Gastroesophageal sphincter (tissue), 4 donors: ENCODE results near the gene PPP1R27. TPM values are rescaled to one million over a fixed set of nuclear protein-coding genes. Genes with fewer than 3 reads are reported as not detected.

Source experiments
- ATAC-seq: fragments of 150-250 bp; one replicate; pipeline ENCODE4 v1.9.1; 2016; ENCODE audit warnings: mild to moderate bottlenecking, moderate library complexity
- H3K27ac ChIP-seq, 4 donors: fragments of 200-600 bp; sonication (generic) in 3 of 4; 1 replicate in 3 of 4; 2 replicates in 1 of 4; pipeline ENCODE4 v1.5.1; 2016 to 2019
- H3K27me3 ChIP-seq: fragments of 200-600 bp; sonication (generic); one replicate; pipeline ENCODE4 v1.5.1; 2019
- H3K36me3 ChIP-seq, 2 donors: fragments of 200-600 bp; sonication (generic); one replicate each; pipeline ENCODE4 v1.5.1; 2019; ENCODE audit warnings: control low read depth in 1 of 2
- H3K4me1 ChIP-seq, 3 donors: fragments of 200-600 bp; sonication (generic); 1 replicate in 2 of 3; 2 replicates in 1 of 3; pipeline ENCODE4 v1.5.1; 2016 to 2019; ENCODE audit warnings: control low read depth in 2 of 3
- H3K4me3 ChIP-seq, 2 donors: fragments of 200-600 bp; sonication (generic); one replicate each; pipeline ENCODE4 v1.5.1; 2019; ENCODE audit warnings: mild to moderate bottlenecking in 1 of 2, moderate library complexity in 1 of 2
- H3K9me3 ChIP-seq, 3 donors: fragments of 200-600 bp; sonication (generic); one replicate each; pipeline ENCODE4 v1.5.1; 2017 to 2019; ENCODE audit warnings: control low read depth in 2 of 3
- CTCF ChIP-seq, 4 experiments: fragments of 200-600 bp in 2 of 4; fragments of 450-650 bp in 2 of 4; sonication (generic) in 1 of 4; IDR thresholded peaks; one replicate each; pipeline ENCODE4 v1.5.1; 2017 to 2019; ENCODE audit warnings: antibody characterized with exemption in 4 of 4, mild to moderate bottlenecking in 2 of 4, moderate library complexity in 2 of 4
- EP300 ChIP-seq: sonication (generic); formaldehyde crosslinking; IDR thresholded peaks from one replicate; pipeline ENCODE4 v1.6.1; 2017; ENCODE audit warnings: antibody characterized with exemption, mild to moderate bottlenecking
- POLR2A ChIP-seq, 2 donors: fragments of 450-650 bp; IDR thresholded peaks; one replicate each; pipeline ENCODE4 v1.6.1; 2017; ENCODE audit warnings: antibody characterized with exemption in 2 of 2, mild to moderate bottlenecking in 2 of 2, moderate library complexity in 1 of 2
- POLR2AphosphoS5 ChIP-seq: sonication (generic); formaldehyde crosslinking; IDR thresholded peaks from one replicate; pipeline ENCODE4 v1.6.1; 2017; ENCODE audit warnings: antibody characterized with exemption
- WGBS, 2 donors: methylation state at CpG; one replicate each; pipeline ENCODE4 v1.1.5; 2018; ENCODE audit warnings: low coverage in 1 of 2; 5-methylcytosine and 5-hydroxymethylcytosine counted together
- total RNA-seq, 4 donors: library from RNA; depleted of rRNA; stranded (reverse); fragments of >200 nt; gene quantifications; one replicate each; pipeline ENCODE4 v1.1.0, GENCODE V29; 2016

The PPP1R27 gene
- total RNA-seq, 4 donors from 2014 or later = not detected

- TF ChIP-seq POLR2AphosphoS5 (no peak), EP300 (no peak), CTCF (IDR thresholded peaks at IDR 0.05) (no peak), POLR2A (IDR thresholded peaks at IDR 0.05) (no peak)
- no peaks in the 10 kb centered on the region for H3K9me3 ChIP-seq
- H3K36me3 ChIP-seq = no peaks in the 10 kb centered on the region
- H3K4me1 ChIP-seq = no peaks in the 10 kb centered on the region
- ATAC-seq = no peak
- H3K27me3 ChIP-seq = peaks cover 95% of the 10 kb centered on the region
- H3K27ac ChIP-seq = no peak overlapping the region
- no peak overlapping the region for H3K4me3 ChIP-seq
- no CpG with 5 or more reads among the region's 24 CpGs for WGBS, 2 donors
Measured at GRCh38 chr17:81811705-81812570, 22.9 kb downstream of the PPP1R27 start.

- 40% methylated on average over 1 of the region's 42 CpGs; no CpG with 5 or more reads in 1 of the 2 donors for WGBS, 2 donors
- TF ChIP-seq EP300 = no peak
- TF ChIP-seq CTCF (IDR thresholded peaks at IDR 0.05) = no peak
- TF ChIP-seq POLR2A (IDR thresholded peaks at IDR 0.05) = no peak
- TF ChIP-seq POLR2AphosphoS5 = no peak
- Histone ChIP-seq H3K4me3 (no peak overlapping the region), H3K36me3 (no peaks in the 10 kb centered on the region), H3K9me3 (no peaks in the 10 kb centered on the region), H3K27ac (no peak overlapping the region), H3K27me3 (peaks cover 95% of the 10 kb centered on the region), H3K4me1 (no peaks in the 10 kb centered on the region)
- no peak for ATAC-seq
Measured at GRCh38 chr17:81810892-81811704, 23.8 kb downstream of the PPP1R27 start.

- no peak overlapping the region for H3K27ac ChIP-seq
Measured at GRCh38 chr17:81810476-81810875, 24.4 kb downstream of the PPP1R27 start.

GRCh38 chr17:81809556-81809998 is 25.3 kb downstream of the PPP1R27 start:
- ATAC-seq = no peak
- peaks cover 95% of the 10 kb centered on the region for H3K27me3 ChIP-seq
- no peaks in the 10 kb centered on the region for H3K9me3 ChIP-seq
- no peak overlapping the region for H3K27ac ChIP-seq
- H3K4me1 ChIP-seq = peaks cover 0 to 7% (median 4%) of the 10 kb centered on the region in 3 donors
- no peak overlapping the region for H3K4me3 ChIP-seq
- no peak for TF ChIP-seq CTCF (IDR thresholded peaks at IDR 0.05)
- no peak for TF ChIP-seq POLR2A (IDR thresholded peaks at IDR 0.05)
- no peak for TF ChIP-seq EP300
- no peak for TF ChIP-seq POLR2AphosphoS5
- H3K36me3 ChIP-seq = no peaks in the 10 kb centered on the region
- WGBS, 2 donors = 83% methylated on average over 2 to 3 of the region's 7 CpGs

More at GRCh38 chr17:81810476-81810875, 24.4 kb downstream of the PPP1R27 start:
- Histone ChIP-seq H3K4me3 (no peak overlapping the region), H3K9me3 (no peaks in the 10 kb centered on the region), H3K27me3 (peaks cover 95% of the 10 kb centered on the region), H3K4me1 (no peaks in the 10 kb centered on the region), H3K36me3 (no peaks in the 10 kb centered on the region)
- ATAC-seq = no peak
- WGBS, 2 donors = 77% methylated on average over 7 of the region's 8 CpGs; no CpG with 5 or more reads in 1 of the 2 donors
- TF ChIP-seq CTCF (IDR thresholded peaks at IDR 0.05) (no peak), POLR2AphosphoS5 (no peak), EP300 (no peak), POLR2A (IDR thresholded peaks at IDR 0.05) (no peak)
